GM23338 (cell line): ENCODE measurements around the gene ZNF358. TPM values are rescaled to one million over a fixed set of nuclear protein-coding genes. Genes with fewer than 3 reads are reported as not detected.

ENCODE experiments used
- ATAC-seq: fragments of 200-7000 bp; cut with Tn5 transposase; 3 replicates; pipeline ENCODE4 v1.9.1; 2020
- DNase-seq: peaks from one replicate; pipeline ENCODE4 v3.0.0-alpha.2; 2015; ENCODE audit warnings: low spot score
- H2AFZ ChIP-seq: fragments of 200-600 bp; sonication (generic); 2 replicates; pipeline ENCODE4 v1.8.0; 2016; ENCODE audit warnings: antibody characterized with exemption, mild to moderate bottlenecking, moderate library complexity
- H3F3A ChIP-seq: fragments of 200-600 bp; sonication (generic); replicated peaks from 2 replicates; pipeline ENCODE4 v1.8.0; 2017; ENCODE audit warnings: antibody characterized with exemption, mixed run types, low read depth
- H3K27ac ChIP-seq: fragments of 200-600 bp; sonication (generic); 2 replicates; pipeline ENCODE4 v1.6.1; 2016; ENCODE audit warnings: low read depth
- H3K27me3 ChIP-seq: fragments of 200-600 bp; sonication (generic); 2 replicates; pipeline ENCODE4 v1.8.0; 2016; ENCODE audit warnings: mild to moderate bottlenecking, mixed run types, moderate library complexity; ENCODE audit not compliant: insufficient read depth
- H3K36me3 ChIP-seq: fragments of 200-600 bp; sonication (generic); 2 replicates; pipeline ENCODE4 v1.8.0; 2016; ENCODE audit warnings: mild to moderate bottlenecking; ENCODE audit not compliant: insufficient read depth
- H3K4me1 ChIP-seq: fragments of 200-600 bp; sonication (generic); 2 replicates; pipeline ENCODE4 v1.8.0; 2016; ENCODE audit warnings: mild to moderate bottlenecking, moderate library complexity; ENCODE audit not compliant: insufficient read depth
- H3K4me2 ChIP-seq: fragments of 200-600 bp; sonication (generic); 2 replicates; pipeline ENCODE4 v1.7.1; 2017; ENCODE audit warnings: mixed run types
- H3K4me3 ChIP-seq: fragments of 200-600 bp; sonication (generic); 2 replicates; pipeline ENCODE4 v1.6.1; 2016; ENCODE audit warnings: mixed run types
- H3K79me2 ChIP-seq: fragments of 200-600 bp; sonication (generic); replicated peaks from 2 replicates; pipeline ENCODE4 v1.8.0; 2017; ENCODE audit warnings: mild to moderate bottlenecking; ENCODE audit not compliant: insufficient read depth
- H3K9me2 ChIP-seq: fragments of 200-600 bp; sonication (generic); 2 replicates; pipeline ENCODE4 v1.8.0; 2017; ENCODE audit not compliant: insufficient read depth
- H4K20me1 ChIP-seq: fragments of 200-600 bp; sonication (generic); replicated peaks from 2 replicates; pipeline ENCODE4 v1.8.0; 2017; ENCODE audit warnings: mild to moderate bottlenecking; ENCODE audit not compliant: insufficient read depth
- H3K27ac Mint-ChIP-seq: 2 replicates; pipeline ENCODE4 v1.8.0; 2020; ENCODE audit warnings: inconsistent platforms, mild to moderate bottlenecking, moderate library complexity, mixed read lengths
- H3K27me3 Mint-ChIP-seq: 3 replicates; pipeline ENCODE4 v1.8.0; 2022; ENCODE audit warnings: low read depth, mild to moderate bottlenecking, moderate library complexity, mixed read lengths, inconsistent platforms; ENCODE audit not compliant: insufficient read depth, poor library complexity
- H3K36me3 Mint-ChIP-seq: 3 replicates; pipeline ENCODE4 v1.8.0; 2021; ENCODE audit warnings: low read depth, mild to moderate bottlenecking, inconsistent platforms, moderate library complexity, mixed read lengths
- H3K4me1 Mint-ChIP-seq: 3 replicates; pipeline ENCODE4 v1.8.0; 2020; ENCODE audit warnings: mild to moderate bottlenecking, inconsistent platforms, mixed read lengths
- H3K4me3 Mint-ChIP-seq: 3 replicates; pipeline ENCODE4 v1.8.0; 2021; ENCODE audit warnings: moderate library complexity, mild to moderate bottlenecking, inconsistent platforms, mixed read lengths
- H3K9me3 Mint-ChIP-seq: 3 replicates; pipeline ENCODE4 v1.8.0; 2020; ENCODE audit warnings: moderate library complexity, mild to moderate bottlenecking, inconsistent platforms, mixed read lengths
- CREB1 ChIP-seq: fragments of 250-450 bp; sonication (Bioruptor Pico); IDR thresholded peaks from 2 replicates; pipeline ENCODE4 v1.5.0; 2020; ENCODE audit warnings: low read depth, mild to moderate bottlenecking, moderate library complexity
- EZH2phosphoT487 ChIP-seq: fragments of 200-600 bp; sonication (generic); IDR thresholded peaks from one replicate; pipeline ENCODE4 v1.8.1; 2018; ENCODE audit warnings: antibody characterized with exemption; ENCODE audit not compliant: unreplicated experiment
- JUNB ChIP-seq: IDR thresholded peaks from one replicate; pipeline ENCODE4 v1.6.1; 2016; ENCODE audit warnings: antibody characterized with exemption; ENCODE audit not compliant: unreplicated experiment
- NANOG ChIP-seq: IDR thresholded peaks from 2 replicates; pipeline ENCODE4 v1.6.1; 2016; ENCODE audit warnings: antibody characterized with exemption, borderline replicate concordance
- STAT1 ChIP-seq: IDR thresholded peaks from one replicate; pipeline ENCODE4 v1.6.1; 2016; ENCODE audit warnings: antibody characterized with exemption; ENCODE audit not compliant: unreplicated experiment
- ZNF114 ChIP-seq: fragments of 250-450 bp; sonication (Bioruptor Pico); IDR thresholded peaks from 2 replicates; pipeline ENCODE4 v1.5.0; 2020; ENCODE audit warnings: mild to moderate bottlenecking, moderate library complexity
- ZNF331 ChIP-seq: fragments of 250-450 bp; sonication (Bioruptor Pico); IDR thresholded peaks from 2 replicates; pipeline ENCODE4 v1.5.0; 2020; ENCODE audit warnings: low read depth, mild to moderate bottlenecking, moderate library complexity
- polyA plus RNA-seq: library from polyadenylated mRNA; unstranded; fragments of >200 nt; fragmentation: Nextera tagmentation; extraction: Ambion mirVana; gene quantifications from 2 replicates; pipeline ENCODE4 v1.2.1, GENCODE V29; 2016
- total RNA-seq: library from RNA; depleted of rRNA; stranded (reverse); fragments of >200 nt; shearing (Covaris generic); gene quantifications from 2 replicates; pipeline ENCODE4 v1.2.3, GENCODE V29; 2014
- TF ChIP-seq, protein P1 (sequence below), 2 experiments: fragments of 200-600 bp in 1 of 2; sonication (generic) in 1 of 2; conservative IDR thresholded peaks; 2 replicates each; pipeline versions ENCODE4 v1.5.1 to v1.6.1; 2016 to 2017; ENCODE audit warnings: antibody characterized with exemption in 2 of 2, low read depth in 2 of 2, mild to moderate bottlenecking in 2 of 2, moderate library complexity in 1 of 2
- TF ChIP-seq, protein P2 (sequence below): fragments of 250-450 bp; sonication (Bioruptor Pico); IDR thresholded peaks from 2 replicates; pipeline ENCODE4 v1.5.0; 2020; ENCODE audit warnings: mild to moderate bottlenecking, moderate library complexity
- TF ChIP-seq, protein P3 (sequence below): IDR thresholded peaks from 2 replicates; pipeline ENCODE4 v1.6.1; 2016; ENCODE audit warnings: antibody characterized with exemption

Gene ZNF358
- total and polyA plus RNA-seq, 2 experiments from 2014 or later = 23.8 to 52.9 TPM

DNA sequence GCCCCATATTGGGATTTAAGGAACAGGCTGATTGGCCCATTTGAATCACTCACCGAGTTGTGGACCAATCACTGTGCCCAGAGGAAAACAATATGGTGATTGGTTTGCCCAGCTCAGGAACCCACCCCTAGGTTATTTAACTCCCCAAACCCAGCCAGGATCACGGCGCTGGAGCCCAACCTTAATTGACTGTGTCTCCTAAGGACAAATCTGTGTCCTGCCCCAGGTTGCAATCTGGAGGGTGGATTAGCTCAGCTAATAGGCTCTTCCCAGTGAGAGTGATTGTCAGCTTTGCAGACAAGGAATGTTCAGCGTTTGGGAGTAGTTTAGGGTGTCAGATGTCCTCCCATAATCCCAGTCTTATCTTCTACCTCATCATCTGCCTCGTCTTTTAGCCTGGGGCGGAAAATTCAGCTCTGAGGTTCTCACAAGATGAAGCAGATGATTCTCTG lies 3.5 kb upstream of the ZNF358 start:
- Histone ChIP-seq H3K4me1 (peaks cover 13% of the 10 kb centered on the region), H3K4me2 (no peak overlapping the region), H3K27ac (no peak overlapping the region), H3F3A (0 out of 2 replicates have a peak, but pooled peaks cover 1% of the 10 kb centered on the region), H3K79me2 (no peaks in the 10 kb centered on the region; the same call in 1 of the 2 replicates), H2AFZ (no peak overlapping the region), H3K4me3 (no peak overlapping the region), H3K36me3 (no peaks in the 10 kb centered on the region), H3K9me2 (peaks cover 3% of the 10 kb centered on the region; the same call in 1 of the 2 replicates), H3K27me3 (no peaks in the 10 kb centered on the region), H4K20me1 (no peaks in the 10 kb centered on the region)
- ATAC-seq (no peak), DNase-seq (peak; percentile 53)
- H3K27me3 Mint-ChIP-seq = peaks cover 15% of the 10 kb centered on the region
- H3K9me3 Mint-ChIP-seq = peaks cover 3% of the 10 kb centered on the region; the same call in 2 of the 3 replicates
- no peaks in the 10 kb centered on the region; the same call in 2 of the 3 replicates for H3K36me3 Mint-ChIP-seq
- no peak overlapping the region for H3K4me3 Mint-ChIP-seq
- TF ChIP-seq STAT1 (no peak), CREB1 (CRISPR knock-in tag) (no peak), ZNF331 (CRISPR knock-in tag) (no peak), ZNF114 (CRISPR knock-in tag) (no peak), EZH2phosphoT487 (no peak), NANOG (no peak), JUNB (no peak)
- TF ChIP-seq, protein P1, sequence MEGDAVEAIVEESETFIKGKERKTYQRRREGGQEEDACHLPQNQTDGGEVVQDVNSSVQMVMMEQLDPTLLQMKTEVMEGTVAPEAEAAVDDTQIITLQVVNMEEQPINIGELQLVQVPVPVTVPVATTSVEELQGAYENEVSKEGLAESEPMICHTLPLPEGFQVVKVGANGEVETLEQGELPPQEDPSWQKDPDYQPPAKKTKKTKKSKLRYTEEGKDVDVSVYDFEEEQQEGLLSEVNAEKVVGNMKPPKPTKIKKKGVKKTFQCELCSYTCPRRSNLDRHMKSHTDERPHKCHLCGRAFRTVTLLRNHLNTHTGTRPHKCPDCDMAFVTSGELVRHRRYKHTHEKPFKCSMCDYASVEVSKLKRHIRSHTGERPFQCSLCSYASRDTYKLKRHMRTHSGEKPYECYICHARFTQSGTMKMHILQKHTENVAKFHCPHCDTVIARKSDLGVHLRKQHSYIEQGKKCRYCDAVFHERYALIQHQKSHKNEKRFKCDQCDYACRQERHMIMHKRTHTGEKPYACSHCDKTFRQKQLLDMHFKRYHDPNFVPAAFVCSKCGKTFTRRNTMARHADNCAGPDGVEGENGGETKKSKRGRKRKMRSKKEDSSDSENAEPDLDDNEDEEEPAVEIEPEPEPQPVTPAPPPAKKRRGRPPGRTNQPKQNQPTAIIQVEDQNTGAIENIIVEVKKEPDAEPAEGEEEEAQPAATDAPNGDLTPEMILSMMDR (conservative IDR thresholded peaks at IDR 0.05; ENCODE audit: low read depth in 2 of 2) = no peak
- TF ChIP-seq, protein P2, sequence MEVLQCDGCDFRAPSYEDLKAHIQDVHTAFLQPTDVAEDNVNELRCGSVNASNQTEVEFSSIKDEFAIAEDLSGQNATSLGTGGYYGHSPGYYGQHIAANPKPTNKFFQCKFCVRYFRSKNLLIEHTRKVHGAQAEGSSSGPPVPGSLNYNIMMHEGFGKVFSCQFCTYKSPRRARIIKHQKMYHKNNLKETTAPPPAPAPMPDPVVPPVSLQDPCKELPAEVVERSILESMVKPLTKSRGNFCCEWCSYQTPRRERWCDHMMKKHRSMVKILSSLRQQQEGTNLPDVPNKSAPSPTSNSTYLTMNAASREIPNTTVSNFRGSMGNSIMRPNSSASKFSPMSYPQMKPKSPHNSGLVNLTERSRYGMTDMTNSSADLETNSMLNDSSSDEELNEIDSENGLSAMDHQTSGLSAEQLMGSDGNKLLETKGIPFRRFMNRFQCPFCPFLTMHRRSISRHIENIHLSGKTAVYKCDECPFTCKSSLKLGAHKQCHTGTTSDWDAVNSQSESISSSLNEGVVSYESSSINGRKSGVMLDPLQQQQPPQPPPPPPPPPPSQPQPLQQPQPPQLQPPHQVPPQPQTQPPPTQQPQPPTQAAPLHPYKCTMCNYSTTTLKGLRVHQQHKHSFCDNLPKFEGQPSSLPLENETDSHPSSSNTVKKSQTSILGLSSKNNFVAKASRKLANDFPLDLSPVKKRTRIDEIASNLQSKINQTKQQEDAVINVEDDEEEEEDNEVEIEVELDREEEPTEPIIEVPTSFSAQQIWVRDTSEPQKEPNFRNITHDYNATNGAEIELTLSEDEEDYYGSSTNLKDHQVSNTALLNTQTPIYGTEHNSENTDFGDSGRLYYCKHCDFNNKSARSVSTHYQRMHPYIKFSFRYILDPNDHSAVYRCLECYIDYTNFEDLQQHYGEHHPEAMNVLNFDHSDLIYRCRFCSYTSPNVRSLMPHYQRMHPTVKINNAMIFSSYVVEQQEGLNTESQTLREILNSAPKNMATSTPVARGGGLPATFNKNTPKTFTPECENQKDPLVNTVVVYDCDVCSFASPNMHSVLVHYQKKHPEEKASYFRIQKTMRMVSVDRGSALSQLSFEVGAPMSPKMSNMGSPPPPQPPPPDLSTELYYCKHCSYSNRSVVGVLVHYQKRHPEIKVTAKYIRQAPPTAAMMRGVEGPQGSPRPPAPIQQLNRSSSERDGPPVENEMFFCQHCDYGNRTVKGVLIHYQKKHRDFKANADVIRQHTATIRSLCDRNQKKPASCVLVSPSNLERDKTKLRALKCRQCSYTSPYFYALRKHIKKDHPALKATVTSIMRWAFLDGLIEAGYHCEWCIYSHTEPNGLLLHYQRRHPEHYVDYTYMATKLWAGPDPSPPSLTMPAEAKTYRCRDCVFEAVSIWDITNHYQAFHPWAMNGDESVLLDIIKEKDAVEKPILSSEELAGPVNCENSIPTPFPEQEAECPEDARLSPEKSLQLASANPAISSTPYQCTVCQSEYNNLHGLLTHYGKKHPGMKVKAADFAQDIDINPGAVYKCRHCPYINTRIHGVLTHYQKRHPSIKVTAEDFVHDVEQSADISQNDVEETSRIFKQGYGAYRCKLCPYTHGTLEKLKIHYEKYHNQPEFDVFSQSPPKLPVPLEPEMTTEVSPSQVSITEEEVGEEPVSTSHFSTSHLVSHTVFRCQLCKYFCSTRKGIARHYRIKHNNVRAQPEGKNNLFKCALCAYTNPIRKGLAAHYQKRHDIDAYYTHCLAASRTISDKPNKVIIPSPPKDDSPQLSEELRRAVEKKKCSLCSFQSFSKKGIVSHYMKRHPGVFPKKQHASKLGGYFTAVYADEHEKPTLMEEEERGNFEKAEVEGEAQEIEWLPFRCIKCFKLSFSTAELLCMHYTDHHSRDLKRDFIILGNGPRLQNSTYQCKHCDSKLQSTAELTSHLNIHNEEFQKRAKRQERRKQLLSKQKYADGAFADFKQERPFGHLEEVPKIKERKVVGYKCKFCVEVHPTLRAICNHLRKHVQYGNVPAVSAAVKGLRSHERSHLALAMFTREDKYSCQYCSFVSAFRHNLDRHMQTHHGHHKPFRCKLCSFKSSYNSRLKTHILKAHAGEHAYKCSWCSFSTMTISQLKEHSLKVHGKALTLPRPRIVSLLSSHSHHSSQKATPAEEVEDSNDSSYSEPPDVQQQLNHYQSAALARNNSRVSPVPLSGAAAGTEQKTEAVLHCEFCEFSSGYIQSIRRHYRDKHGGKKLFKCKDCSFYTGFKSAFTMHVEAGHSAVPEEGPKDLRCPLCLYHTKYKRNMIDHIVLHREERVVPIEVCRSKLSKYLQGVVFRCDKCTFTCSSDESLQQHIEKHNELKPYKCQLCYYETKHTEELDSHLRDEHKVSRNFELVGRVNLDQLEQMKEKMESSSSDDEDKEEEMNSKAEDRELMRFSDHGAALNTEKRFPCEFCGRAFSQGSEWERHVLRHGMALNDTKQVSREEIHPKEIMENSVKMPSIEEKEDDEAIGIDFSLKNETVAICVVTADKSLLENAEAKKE (CRISPR knock-in tag) = no peak
- TF ChIP-seq, protein P3, sequence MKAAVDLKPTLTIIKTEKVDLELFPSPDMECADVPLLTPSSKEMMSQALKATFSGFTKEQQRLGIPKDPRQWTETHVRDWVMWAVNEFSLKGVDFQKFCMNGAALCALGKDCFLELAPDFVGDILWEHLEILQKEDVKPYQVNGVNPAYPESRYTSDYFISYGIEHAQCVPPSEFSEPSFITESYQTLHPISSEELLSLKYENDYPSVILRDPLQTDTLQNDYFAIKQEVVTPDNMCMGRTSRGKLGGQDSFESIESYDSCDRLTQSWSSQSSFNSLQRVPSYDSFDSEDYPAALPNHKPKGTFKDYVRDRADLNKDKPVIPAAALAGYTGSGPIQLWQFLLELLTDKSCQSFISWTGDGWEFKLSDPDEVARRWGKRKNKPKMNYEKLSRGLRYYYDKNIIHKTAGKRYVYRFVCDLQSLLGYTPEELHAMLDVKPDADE = no peak
- peaks cover 17% of the 10 kb centered on the region for H3K4me1 Mint-ChIP-seq
- H3K27ac Mint-ChIP-seq = no peak overlapping the region
